Measurements from ENCODE around the gene ZNF678.
"Not testable (repeated sequence)": the region's sequence is repeated elsewhere in the genome, so short reads cannot be mapped to it uniquely, and the experiment has no call there.

The ZNF678 gene

DNA sequence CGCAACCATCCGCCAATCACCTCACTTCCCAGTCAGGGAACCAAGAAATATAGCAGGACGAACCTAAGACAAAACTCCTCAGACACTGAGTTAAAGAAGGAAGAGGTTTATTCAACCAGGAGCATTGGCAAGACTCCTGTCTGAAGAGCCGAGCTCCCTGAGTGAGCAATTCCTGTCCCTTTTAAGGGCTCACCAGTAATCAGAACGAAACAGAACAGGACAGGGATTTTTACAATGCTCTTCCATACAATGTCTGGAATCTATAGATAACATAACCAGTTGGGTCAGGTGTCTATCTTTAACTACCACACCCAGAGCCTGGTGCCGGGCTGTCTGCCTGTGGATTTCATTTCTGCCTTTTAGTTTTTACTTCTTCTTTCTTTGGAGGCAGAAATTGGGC is 32.9 kb downstream of the ZNF678 start:
- DNase-seq (ENCODE audit: low read depth in 1 of 2, low spot score in 1 of 2): not testable (repeated sequence)

DNA sequence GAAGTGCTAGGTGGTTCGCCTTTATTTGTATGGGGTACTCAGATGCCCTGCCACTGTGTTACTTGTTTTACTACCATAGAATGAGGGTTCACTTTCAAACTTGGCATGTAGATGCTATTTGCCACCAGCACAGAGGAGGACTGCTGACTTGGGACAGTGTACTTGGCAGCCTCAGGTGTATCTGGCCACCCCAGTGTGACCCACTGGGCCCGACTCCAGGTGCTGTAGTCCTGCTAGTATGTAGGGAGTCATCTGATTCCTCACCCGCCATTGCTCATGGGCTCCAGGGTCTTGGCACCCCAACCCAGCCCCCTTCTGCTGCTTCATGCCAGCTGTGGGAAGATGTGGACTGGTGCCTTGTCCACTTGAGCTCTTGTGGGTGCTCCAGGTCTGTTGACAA is 40.0 kb downstream of the ZNF678 start:
- no peak for DNase-seq (ENCODE audit: low read depth in 1 of 2, low spot score in 1 of 2)

DNA sequence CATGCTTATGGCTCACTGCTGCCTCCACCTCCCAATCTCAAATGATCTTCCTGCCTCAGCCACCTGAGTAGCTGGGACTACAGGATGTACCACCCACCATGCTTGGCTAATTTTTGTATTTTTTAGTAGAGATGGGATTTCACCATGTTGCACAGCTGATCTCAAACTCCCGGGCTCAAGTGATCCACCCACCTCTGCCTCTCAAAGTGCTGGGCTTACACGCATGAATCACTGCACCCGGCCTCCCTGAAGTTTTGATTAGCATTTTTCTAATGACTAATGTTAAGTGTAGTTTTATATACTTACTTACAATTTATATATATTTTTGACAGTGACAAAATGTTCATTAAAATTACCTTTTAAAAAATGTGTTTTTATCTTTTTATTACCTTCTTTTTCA is 41.1 kb downstream of the ZNF678 start:
- no peak for DNase-seq (ENCODE audit: low read depth in 1 of 2, low spot score in 1 of 2)

DNA sequence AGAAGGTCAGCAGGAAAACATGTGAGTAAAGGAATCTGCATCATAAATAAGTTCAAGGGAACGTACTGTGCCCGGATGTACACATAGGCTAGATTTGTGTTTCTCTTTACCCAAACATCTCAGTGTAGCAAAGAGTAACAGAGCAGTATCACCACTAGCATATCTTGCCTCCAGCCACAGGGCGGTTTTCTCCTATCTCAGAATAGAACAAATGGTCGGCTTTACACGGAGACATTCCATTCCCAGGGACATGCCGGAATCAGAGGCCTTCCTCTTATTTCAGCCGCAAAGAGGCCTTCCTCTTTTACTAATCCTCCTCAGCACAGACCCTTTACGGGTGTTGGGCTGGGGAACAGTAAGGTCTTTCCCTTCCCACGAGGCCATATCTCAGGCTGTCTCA is 42.9 kb downstream of the ZNF678 start:
- not testable (repeated sequence) for DNase-seq (ENCODE audit: low read depth in 1 of 2, low spot score in 1 of 2)

DNA sequence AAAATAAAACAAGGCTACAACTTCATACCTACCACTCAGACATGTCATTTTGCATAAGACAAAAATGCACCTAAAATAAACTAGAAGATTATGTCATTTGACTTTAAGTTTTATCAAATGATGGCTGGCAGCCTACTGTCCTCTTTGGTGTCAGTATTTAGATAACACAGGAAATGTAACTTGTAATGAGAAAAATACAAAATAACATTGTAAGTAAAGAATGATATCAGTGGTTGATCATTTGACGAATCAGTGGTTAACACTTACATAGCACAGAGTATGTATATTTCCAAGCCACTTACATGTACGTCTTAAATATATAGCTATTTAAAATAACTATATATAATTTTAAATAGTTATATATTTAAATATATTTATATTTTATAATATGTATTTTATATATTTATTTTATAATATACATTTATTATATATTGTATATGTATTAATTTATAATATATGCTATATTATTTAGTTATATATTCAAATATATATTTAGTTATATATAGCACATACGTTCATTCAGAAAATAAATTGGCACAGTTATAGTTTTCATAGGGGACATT is 44.1 kb downstream of the ZNF678 start:
- no peak for DNase-seq (ENCODE audit: low read depth in 1 of 2, low spot score in 1 of 2)

DNA sequence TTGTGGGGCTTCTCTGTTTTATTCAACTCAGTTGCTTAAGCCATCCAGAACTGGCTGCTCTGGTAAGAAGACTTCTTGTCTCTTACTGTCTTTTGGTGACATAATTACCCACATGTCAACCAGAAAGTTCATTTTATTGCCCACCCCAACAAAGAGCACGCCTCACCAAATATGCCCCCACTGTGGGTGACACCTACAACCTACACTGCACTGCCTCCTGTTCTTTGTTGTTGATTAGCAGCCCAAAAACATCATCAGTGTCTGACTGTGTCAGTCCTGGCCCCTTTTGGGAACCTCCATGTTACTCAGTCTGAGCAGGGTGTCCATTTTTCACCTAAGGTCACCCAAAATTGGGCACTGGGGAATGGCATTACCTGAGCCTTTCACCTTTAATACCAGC is 49.3 kb downstream of the ZNF678 start:
- no peak for DNase-seq (ENCODE audit: low read depth in 1 of 2, low spot score in 1 of 2)

DNA sequence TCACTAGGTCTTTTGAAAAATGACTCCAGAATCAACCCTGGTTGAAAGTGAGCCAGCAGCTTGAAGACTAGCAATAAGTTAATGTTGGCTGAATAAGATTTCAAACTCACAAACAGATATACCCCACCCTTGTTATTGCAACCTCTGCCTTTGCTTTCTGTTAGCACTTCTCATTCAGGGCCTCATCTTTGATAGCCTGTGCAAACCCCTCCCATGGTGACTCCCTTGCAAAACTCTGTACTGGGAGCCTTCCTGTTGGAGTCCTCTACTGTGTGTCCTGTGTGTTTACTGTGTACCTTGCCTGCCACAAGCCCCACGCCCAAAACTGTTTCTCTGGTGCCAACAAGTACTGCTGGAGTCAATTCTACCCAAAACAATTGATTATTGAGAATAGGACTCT is 50.2 kb downstream of the ZNF678 start:
- DNase-seq (ENCODE audit: low read depth in 1 of 2, low spot score in 1 of 2): no peak

DNA sequence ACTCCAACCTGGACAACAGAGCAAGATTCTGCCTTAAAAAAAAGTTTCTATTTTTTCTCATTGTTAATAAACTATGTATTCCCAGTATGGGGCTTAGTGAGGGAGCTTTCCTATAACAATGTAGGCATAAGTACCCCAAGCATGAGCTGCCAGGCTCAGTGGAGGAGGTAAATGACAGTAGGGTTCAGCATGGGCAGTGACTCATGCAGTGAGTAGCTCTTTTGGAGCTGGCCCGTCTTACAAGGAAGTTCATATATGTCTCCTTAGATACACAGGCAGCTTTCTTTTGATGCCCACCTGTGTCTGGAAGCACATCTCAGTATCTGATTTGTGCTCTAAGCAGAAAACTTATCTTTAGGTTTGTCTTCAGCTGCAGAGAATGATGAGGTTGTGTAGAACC is 57.9 kb downstream of the ZNF678 start:
- DNase-seq (ENCODE audit: low read depth in 1 of 2, low spot score in 1 of 2): no peak

DNA sequence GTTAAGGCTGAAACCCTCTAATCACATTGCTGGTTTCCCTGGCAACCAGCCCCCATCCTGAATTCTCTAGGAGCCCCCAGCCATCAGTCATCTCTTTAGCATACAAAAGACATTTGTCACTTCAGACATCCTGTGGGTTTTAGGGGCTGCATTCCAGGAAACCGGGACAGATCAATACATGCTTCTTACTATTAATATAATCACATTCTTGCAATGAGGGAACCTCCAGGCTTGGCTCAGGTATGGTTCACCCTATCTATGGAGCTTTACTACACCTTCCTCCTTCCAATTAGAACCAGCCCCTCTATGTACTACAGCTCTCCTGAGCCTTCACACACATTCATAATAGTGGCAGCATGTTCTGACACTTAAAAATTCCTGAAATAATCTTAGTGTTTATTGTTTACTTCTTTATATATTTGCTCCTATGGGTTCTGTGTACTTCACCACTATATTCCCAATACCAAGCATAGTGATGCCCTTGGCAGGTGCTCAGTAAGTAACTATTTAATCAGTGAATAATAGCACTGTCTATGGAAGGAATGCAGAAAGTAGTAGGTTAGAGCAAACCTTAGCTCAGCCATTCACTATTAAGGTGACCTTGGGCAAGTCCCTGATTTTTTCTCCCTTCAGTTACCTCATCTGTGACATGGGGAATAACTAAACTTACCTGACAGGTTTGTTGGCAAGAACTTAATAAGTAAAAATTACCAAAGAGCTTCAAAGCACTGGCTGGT is 59.6 kb downstream of the ZNF678 start:
- DNase-seq (ENCODE audit: low read depth in 1 of 2, low spot score in 1 of 2): no peak

DNA sequence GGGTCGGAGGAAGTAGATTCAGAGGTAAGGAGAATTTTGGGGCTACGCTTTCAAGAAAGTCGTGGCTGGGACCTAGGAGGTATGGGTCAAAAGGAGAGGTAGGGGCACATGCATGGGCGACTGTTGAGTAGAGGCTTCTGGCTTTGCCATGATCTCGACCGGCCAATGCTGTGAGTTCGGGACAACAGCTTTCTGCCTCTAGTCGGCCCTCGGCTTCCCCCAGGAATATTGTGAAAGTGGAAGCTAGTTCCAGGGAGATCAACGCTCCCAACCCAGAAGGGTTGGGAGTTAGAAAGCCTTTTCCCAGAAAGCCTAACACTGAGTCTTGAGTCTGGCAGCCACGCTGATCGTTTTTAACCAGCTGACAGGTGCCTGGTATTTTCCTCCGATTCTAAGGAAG is 69.0 kb downstream of the ZNF678 start:
- no peak for DNase-seq (ENCODE audit: low read depth in 1 of 2, low spot score in 1 of 2)

DNA sequence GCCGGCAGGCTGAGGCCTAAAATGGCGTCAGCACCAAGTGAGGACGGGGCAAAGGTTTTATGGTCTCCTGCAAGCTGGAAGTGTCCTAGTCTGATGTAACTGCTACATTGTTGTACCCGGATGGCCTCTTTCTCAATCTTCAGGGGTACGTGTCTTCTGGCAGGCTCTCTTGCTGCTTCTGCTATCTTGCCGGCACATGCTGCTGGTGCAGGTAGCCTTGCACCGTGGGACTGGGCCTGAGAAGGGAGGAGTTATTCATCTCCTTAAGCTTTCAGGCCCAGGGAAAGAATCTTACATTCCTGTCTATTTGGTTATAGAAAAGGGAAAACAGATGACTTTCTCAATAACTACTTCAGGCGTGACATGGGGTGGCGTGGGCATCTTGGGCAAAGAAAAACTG is 72.2 kb downstream of the ZNF678 start:
- no peak for DNase-seq (ENCODE audit: low read depth in 1 of 2, low spot score in 1 of 2)

DNA sequence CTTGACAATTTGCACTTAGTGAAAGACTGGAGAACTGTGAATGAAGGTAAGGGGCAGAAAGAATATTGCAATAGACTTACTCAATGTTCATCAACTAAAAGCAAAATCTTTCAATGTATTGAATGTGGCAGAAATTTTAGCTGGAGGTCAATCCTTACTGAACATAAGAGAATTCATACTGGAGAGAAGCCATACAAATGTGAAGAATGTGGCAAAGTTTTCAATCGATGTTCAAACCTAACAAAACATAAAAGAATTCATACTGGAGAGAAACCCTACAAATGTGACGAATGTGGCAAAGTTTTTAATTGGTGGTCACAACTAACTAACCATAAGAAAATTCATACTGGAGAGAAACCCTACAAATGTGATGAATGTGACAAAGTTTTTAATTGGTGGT is 91.1 kb downstream of the ZNF678 start:
- no peak for DNase-seq (ENCODE audit: low read depth in 1 of 2, low spot score in 1 of 2)

DNA sequence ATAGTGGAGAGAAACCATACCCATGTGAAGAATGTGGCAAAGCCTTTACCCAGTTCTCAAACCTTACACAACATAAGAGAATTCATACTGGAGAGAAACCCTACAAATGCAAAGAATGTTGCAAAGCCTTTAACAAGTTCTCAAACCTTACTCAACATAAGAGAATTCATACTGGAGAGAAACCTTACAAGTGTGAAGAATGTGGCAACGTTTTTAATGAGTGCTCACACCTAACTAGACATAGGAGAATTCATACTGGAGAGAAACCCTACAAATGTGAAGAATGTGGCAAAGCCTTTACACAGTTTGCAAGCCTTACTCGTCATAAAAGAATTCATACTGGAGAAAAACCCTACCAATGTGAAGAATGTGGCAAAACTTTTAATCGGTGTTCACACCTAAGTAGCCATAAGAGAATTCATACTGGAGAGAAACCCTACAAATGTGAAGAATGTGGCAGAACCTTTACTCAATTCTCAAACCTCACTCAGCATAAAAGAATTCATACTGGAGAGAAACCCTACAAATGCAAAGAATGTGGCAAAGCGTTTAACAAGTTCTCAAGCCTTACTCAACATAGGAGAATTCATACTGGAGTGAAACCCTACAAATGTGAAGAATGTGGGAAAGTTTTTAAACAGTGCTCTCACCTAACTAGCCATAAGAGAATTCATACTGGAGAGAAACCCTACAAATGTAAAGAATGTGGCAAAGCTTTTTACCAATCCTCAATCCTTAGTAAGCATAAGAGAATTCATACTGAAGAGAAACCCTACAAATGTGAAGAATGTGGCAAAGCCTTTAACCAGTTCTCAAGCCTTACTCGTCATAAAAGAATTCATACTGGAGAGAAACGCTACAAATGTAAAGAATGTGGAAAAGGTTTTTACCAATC is 91.7 kb downstream of the ZNF678 start:
- DNase-seq (ENCODE audit: low read depth in 1 of 2, low spot score in 1 of 2): no peak

DNA sequence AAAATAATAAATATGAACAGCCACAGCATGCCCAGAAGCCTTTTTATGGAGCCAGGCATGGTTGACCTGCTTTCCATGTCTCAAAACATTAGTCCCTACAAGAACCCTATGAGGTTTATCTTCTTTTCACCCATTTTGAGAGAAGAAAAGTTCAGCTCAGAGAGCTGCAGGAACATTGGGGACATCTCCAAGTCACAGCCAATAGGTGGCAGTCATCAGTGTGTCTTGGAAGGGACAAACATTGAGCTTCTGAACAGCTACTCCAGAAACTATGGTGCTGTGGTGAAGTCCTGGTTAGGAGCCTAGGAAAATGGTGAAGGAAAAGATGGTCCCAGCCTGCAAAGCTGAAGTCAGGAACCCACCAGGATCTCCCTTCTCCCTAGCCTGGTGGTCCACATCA is 98.1 kb downstream of the ZNF678 start:
- no peak for DNase-seq (ENCODE audit: low read depth in 1 of 2, low spot score in 1 of 2)

DNA sequence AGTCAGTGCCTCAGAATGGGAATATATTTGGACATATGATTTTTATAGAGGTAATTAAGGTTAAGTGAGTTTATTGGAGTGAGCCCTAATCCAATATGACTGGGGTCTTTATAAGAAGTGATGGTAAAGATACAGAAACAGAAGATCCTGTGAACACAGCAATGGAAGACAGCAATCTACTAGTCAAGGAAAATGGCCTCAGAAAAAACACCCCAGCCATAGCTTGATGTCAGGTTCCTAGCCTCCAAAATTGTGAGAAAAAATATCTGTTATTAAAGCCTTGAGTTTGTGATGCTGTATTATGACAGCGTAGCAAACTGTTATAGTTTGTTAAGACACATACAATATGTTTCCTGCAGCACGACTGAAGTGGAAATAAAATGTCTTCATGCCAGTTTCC is 99.6 kb downstream of the ZNF678 start:
- DNase-seq (ENCODE audit: low read depth in 1 of 2, low spot score in 1 of 2): no peak

DNA sequence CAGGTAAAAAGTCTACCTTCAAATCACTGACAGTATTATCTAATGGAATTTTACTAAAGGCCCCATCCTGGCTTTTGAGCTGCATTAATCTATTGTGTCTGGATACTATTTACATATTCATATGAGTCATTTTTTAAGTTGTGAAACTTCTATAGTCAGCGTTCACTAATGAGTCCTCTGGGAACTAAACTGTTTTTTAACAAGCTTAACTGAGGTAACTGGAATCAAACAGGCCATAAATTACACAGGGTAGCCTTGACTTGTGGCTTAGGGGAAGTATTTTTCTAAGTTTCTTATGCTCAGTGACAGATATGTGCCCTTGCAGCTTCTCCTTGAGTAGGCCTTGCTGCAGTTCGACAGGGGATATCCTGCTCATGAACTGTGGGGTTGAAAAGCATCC is 102.9 kb downstream of the ZNF678 start:
- DNase-seq (ENCODE audit: low read depth in 1 of 2, low spot score in 1 of 2): no peak

DNA sequence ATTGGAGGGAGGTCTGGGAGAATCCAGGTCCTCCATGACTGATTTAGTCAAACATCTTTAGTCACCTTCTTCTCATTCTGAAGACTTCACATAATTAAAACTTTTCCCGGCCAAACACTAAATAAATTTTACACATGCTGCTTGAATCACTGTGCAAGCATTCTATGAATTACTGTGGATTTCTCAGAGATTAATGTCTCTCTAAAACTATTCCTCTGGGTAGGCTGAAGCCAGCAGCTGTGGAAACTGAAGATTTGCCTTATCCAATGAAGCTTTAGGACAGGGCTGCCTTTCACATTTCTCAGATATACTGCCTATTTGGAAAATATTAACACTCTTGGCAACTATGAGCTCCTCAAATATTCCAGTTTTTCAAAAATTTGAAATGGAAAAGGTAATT is 110.1 kb downstream of the ZNF678 start:
- no peak for DNase-seq (ENCODE audit: low read depth in 1 of 2, low spot score in 1 of 2)

DNA sequence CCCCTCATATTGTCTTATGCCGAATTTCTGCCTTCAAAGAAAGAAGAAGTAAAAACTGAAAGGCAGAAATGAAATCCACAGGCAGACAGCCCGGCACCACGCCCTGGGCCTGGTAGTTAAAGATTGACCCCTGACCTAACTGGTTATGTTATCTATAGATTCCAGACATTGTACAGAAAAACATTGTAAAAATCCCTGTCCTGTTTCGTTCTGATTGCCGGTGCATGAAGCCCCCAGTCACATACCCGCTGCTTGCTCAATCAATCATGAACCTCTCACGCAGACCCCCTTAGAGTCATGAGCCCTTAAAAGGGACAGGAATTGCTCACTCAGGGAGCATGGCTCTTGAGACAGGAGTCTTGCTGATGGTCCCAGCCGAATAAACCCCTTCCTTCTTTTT is 122.5 kb downstream of the ZNF678 start:
- no peak for DNase-seq (ENCODE audit: low read depth in 1 of 2, low spot score in 1 of 2)

DNA sequence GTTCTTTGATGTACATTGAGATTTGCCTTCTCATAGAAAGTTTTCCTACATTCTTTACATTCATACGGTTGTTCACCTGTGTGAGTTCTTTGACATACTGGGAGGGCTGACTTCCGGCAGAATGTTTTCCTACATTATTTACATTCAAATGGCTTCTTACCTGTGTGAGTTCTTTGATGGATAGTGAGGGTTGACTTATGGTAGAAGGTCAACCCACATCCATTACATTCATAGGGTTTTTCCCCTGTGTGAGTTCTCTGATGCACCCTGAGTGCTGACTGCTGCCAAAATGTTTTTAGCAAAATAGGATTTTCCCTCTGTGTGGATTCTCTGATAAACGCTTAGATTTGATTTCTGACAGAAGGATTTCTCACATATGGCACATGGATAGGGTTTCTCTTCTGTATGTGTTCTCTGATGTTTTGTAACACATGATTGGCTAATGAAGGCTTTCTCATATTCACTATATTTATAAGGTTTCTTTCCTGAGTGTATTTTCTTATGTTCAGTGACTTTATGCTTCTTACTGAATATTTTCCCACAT is 134.0 kb downstream of the ZNF678 start:
- no peak for DNase-seq (ENCODE audit: low read depth in 1 of 2, low spot score in 1 of 2)

DNA sequence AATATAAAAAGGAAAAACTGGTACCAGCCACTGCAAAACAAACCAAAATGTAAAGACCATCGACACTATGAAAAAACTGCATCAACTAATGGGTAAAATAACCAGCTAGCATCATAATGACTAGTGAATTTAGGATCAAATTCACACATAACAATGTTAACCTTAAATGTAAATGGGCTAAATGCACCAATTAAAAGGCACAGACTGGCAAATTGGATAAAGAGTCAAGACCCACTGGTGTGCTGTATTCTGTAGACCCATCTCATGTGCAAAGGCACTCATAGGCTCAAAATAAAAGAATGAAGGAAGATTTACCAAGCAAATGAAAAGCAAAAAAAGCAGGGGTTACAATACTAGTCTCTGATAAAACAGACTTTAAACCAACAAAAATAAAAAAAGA is 138.3 kb downstream of the ZNF678 start:
- DNase-seq (ENCODE audit: low read depth in 1 of 2, low spot score in 1 of 2): not testable (repeated sequence)

DNA sequence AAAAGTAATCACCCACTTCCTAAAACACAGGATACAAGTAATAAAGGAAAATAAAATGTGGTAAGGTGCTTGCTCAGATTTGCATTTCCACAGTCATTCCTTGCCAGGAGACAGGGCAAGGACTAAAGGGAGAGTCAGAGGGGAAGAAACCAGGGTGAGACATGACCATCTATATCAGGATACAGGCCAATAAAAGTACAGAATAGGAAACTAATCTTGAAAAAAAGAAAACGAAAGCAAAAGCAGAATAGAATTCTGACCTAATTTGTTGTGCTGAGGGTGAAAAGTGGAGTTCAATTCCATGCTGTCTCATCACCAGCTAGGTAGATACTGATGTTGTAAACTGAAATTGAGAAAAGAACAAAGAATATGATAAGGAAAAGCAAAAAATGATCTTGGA is 144.5 kb downstream of the ZNF678 start:
- DNase-seq (ENCODE audit: low read depth in 1 of 2, low spot score in 1 of 2): no peak

DNA sequence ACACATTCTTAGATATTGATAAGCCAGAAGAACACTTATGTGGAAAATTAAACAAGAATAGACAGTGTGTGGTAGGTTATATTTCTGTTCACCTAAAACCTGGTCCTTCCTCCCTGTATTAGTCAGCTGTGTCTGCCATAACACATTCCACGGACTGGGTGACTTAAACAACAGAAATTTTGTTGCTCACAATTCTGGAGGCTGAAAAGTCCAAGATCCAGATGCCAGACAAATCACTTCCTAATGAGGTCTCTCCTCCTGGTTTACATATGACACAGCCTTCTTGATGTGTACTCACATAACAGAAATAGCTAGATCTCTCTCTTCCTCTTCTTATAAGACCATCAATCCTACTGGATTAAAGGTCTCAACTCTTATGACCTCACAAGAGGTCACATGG is 146.1 kb downstream of the ZNF678 start:
- DNase-seq (ENCODE audit: low read depth in 1 of 2, low spot score in 1 of 2): no peak

All from activated CD4-positive, alpha-beta T cell treated with anti-CD3 and anti-CD28 coated beads, Interleukin-2, amount 50 U/mL, for 24 hours (primary cell).